Gastroesophageal sphincter (tissue), 4 donors: ENCODE data around the gene ALK. TPM values are rescaled to one million over a fixed set of nuclear protein-coding genes. Genes with fewer than 3 reads are reported as not detected.
A peak's percentile ranks its signal among the peaks of the same experiment; 100 is the strongest.

Source experiments
- ATAC-seq: fragments of 150-250 bp; one replicate; pipeline ENCODE4 v1.9.1; 2016; ENCODE audit warnings: mild to moderate bottlenecking, moderate library complexity
- H3K27ac ChIP-seq, 4 donors: fragments of 200-600 bp; sonication (generic) in 3 of 4; 1 replicate in 3 of 4; 2 replicates in 1 of 4; pipeline ENCODE4 v1.5.1; 2016 to 2019
- H3K27me3 ChIP-seq: fragments of 200-600 bp; sonication (generic); one replicate; pipeline ENCODE4 v1.5.1; 2019
- H3K36me3 ChIP-seq, 2 donors: fragments of 200-600 bp; sonication (generic); one replicate each; pipeline ENCODE4 v1.5.1; 2019; ENCODE audit warnings: control low read depth in 1 of 2
- H3K4me1 ChIP-seq, 3 donors: fragments of 200-600 bp; sonication (generic); 1 replicate in 2 of 3; 2 replicates in 1 of 3; pipeline ENCODE4 v1.5.1; 2016 to 2019; ENCODE audit warnings: control low read depth in 2 of 3
- H3K4me3 ChIP-seq, 2 donors: fragments of 200-600 bp; sonication (generic); one replicate each; pipeline ENCODE4 v1.5.1; 2019; ENCODE audit warnings: mild to moderate bottlenecking in 1 of 2, moderate library complexity in 1 of 2
- H3K9me3 ChIP-seq, 3 donors: fragments of 200-600 bp; sonication (generic); one replicate each; pipeline ENCODE4 v1.5.1; 2017 to 2019; ENCODE audit warnings: control low read depth in 2 of 3
- EP300 ChIP-seq: sonication (generic); formaldehyde crosslinking; IDR thresholded peaks from one replicate; pipeline ENCODE4 v1.6.1; 2017; ENCODE audit warnings: antibody characterized with exemption, mild to moderate bottlenecking
- POLR2A ChIP-seq, 2 donors: fragments of 450-650 bp; IDR thresholded peaks; one replicate each; pipeline ENCODE4 v1.6.1; 2017; ENCODE audit warnings: antibody characterized with exemption in 2 of 2, mild to moderate bottlenecking in 2 of 2, moderate library complexity in 1 of 2
- POLR2AphosphoS5 ChIP-seq: sonication (generic); formaldehyde crosslinking; IDR thresholded peaks from one replicate; pipeline ENCODE4 v1.6.1; 2017; ENCODE audit warnings: antibody characterized with exemption
- WGBS, 2 donors: methylation state at CpG; one replicate each; pipeline ENCODE4 v1.1.5; 2018; ENCODE audit warnings: low coverage in 1 of 2; 5-methylcytosine and 5-hydroxymethylcytosine counted together
- total RNA-seq, 4 donors: library from RNA; depleted of rRNA; stranded (reverse); fragments of >200 nt; gene quantifications; one replicate each; pipeline ENCODE4 v1.1.0, GENCODE V29; 2016
- TF ChIP-seq, protein P1 (sequence below), 4 experiments: fragments of 200-600 bp in 2 of 4; fragments of 450-650 bp in 2 of 4; sonication (generic) in 1 of 4; IDR thresholded peaks; one replicate each; pipeline ENCODE4 v1.5.1; 2017 to 2019; ENCODE audit warnings: antibody characterized with exemption in 4 of 4, mild to moderate bottlenecking in 2 of 4, moderate library complexity in 2 of 4

The ALK gene
- total RNA-seq, 4 donors from 2014 or later: 0.94 to 1.6 (median 1.1) TPM

DNA sequence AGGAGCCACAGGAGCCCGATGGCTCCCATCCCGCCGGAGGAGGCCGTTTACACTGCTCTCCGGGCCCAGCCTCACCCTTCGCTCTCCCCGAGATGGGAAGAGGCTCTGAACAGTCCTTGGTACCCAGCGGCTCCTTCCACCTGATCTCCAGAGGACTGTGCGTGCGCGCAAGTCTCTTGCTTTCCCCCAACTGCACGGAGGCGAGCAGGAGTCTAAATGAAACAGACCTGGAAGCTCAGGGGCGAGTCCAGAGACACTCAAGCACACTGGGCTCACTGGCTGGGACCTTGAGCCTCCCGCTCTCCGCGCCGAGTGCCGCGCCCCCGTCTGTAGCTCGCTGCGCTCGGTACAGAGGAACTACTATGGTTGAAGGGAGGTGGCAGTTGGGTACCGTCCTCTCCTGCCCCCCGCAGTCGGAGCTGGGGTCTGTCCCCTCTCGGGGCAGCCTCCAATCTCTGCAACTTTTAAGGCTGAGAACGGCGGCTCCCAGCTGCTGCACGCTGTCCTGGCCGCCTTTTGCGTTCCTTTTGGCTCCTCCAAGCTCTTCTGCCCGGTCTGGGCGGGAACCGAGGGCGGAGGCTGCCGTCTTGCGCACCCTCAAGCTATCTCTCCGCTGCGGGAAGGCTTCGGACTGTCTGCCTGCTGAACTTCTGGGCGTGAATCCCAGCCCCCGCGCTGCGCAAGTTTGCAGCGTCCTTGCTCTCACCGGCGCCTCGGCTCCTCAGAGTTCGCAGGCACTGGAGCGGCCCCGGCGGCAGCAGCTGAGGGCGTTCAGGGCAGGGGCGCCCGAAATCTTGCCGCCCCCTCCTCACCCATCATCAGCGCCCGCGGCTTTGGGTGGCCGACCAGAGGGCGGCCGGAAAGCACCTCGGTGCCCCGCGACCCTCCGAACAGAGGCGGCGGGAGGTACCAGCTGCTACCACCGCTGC, 491 bp downstream of the ALK start:
- Histone ChIP-seq H3K4me1 (peaks cover 0 to 29% (median 21%) of the 10 kb centered on the region in 3 donors), H3K36me3 (no peaks in the 10 kb centered on the region), H3K27ac (peak overlapping the region in 1 of 4 donors; percentile 41), H3K27me3 (peaks cover 93% of the 10 kb centered on the region), H3K4me3 (peak overlapping the region; percentile 13 to 55), H3K9me3 (no peaks in the 10 kb centered on the region)
- WGBS, 2 donors: no CpG with 5 or more reads among the region's 71 CpGs
- ATAC-seq: peak; percentile 6
- TF ChIP-seq POLR2AphosphoS5 (no peak), EP300 (no peak), POLR2A (IDR thresholded peaks at IDR 0.05) (no peak)
- TF ChIP-seq, protein P1, sequence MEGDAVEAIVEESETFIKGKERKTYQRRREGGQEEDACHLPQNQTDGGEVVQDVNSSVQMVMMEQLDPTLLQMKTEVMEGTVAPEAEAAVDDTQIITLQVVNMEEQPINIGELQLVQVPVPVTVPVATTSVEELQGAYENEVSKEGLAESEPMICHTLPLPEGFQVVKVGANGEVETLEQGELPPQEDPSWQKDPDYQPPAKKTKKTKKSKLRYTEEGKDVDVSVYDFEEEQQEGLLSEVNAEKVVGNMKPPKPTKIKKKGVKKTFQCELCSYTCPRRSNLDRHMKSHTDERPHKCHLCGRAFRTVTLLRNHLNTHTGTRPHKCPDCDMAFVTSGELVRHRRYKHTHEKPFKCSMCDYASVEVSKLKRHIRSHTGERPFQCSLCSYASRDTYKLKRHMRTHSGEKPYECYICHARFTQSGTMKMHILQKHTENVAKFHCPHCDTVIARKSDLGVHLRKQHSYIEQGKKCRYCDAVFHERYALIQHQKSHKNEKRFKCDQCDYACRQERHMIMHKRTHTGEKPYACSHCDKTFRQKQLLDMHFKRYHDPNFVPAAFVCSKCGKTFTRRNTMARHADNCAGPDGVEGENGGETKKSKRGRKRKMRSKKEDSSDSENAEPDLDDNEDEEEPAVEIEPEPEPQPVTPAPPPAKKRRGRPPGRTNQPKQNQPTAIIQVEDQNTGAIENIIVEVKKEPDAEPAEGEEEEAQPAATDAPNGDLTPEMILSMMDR (IDR thresholded peaks at IDR 0.05): no peak

DNA sequence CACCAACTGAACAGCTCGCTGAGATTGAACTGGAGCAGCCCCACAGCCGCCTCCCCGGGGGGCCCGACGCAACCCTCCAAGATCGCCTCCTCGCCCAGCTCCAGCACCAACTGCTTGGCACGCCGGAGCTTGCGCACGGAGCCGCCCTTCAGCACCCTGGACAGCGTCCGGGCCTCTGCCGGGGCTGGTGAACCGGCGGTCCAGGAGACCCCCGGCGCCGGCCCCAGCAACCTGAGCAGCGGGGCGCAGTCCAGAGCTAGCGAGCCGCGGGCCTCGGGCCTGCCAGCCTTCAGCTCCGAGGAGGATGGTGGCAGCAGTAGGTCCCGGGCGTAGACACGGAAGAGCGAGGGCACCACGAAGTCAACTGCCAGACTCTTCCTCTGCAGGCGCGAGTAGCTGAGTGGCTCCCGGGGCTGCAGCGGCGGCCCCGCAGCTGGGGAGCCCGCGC, 1.2 kb downstream of the ALK start:
- no CpG with 5 or more reads among the region's 40 CpGs for WGBS, 2 donors
- TF ChIP-seq POLR2AphosphoS5: no peak
- no peak for TF ChIP-seq POLR2A (IDR thresholded peaks at IDR 0.05)
- TF ChIP-seq, protein P1 (IDR thresholded peaks at IDR 0.05): no peak
- no peak for TF ChIP-seq EP300

DNA sequence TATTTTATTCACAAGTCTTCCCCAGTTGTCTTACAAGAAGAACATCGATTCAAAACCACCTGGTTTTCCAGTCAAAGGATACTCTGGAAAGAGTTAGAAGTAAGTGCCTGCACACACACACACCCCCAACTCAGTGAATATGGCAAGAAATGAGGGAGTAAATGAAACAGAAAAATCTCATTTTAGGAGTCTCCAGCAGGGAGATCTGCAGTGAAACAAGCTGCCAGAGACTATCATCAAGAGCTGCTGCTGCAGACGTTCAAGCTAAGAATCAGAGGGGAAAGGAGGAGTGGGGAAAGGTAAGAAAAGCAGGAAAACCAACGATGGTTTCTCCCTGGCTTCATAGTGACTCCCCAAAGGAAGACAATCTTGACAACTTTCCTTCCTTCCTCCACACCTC, 2.4 kb downstream of the ALK start:
- ATAC-seq: no peak
- H3K27me3 ChIP-seq: peaks cover 94% of the 10 kb centered on the region
- TF ChIP-seq POLR2AphosphoS5 (no peak), EP300 (no peak), POLR2A (IDR thresholded peaks at IDR 0.05) (no peak)
- TF ChIP-seq, protein P1 (IDR thresholded peaks at IDR 0.05): no peak
- no peaks in the 10 kb centered on the region for H3K9me3 ChIP-seq
- no peaks in the 10 kb centered on the region for H3K36me3 ChIP-seq
- 31 to 58% methylated on average over 2 to 3 of the region's 3 CpGs for WGBS, 2 donors
- no peak overlapping the region for H3K27ac ChIP-seq
- peaks cover 0 to 29% (median 21%) of the 10 kb centered on the region in 3 donors for H3K4me1 ChIP-seq
- no peak overlapping the region for H3K4me3 ChIP-seq

More for the DNA sequence above, 1.2 kb downstream of the ALK start:
- Histone ChIP-seq H3K36me3 (no peaks in the 10 kb centered on the region), H3K27ac (no peak overlapping the region), H3K9me3 (no peaks in the 10 kb centered on the region), H3K4me3 (peak overlapping the region in 1 of 2 donors; percentile 55), H3K27me3 (peaks cover 96% of the 10 kb centered on the region), H3K4me1 (peaks cover 0 to 29% (median 21%) of the 10 kb centered on the region in 3 donors)
- peak; percentile 25 for ATAC-seq

DNA sequence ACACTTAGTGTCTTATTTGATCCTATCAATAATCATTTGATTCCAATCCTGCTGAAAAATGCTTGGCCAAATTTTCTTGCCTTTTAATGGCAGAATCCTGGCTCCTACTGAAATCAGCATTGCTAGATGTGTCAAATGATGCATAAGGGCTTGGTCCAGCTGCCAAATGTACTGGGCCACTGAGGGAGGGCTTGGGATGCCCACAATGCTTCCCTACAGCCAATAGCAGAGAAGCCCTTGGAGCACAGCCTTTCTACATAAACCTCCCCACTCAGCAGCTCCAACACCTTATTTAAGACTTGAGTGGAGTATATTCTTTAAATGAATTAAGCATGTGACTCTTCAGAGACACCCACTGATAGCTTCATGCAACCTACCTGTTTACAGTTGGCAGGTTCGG, 3.6 kb downstream of the ALK start:
- Histone ChIP-seq H3K36me3 (no peaks in the 10 kb centered on the region), H3K27ac (no peak overlapping the region), H3K4me3 (no peak overlapping the region), H3K4me1 (peaks cover 0 to 29% (median 21%) of the 10 kb centered on the region in 3 donors), H3K27me3 (peaks cover 90% of the 10 kb centered on the region), H3K9me3 (no peaks in the 10 kb centered on the region)
- ATAC-seq: no peak
- WGBS, 2 donors: 100% methylated on average over 1 of the region's 1 CpG
- TF ChIP-seq, protein P1 (IDR thresholded peaks at IDR 0.05): no peak

DNA sequence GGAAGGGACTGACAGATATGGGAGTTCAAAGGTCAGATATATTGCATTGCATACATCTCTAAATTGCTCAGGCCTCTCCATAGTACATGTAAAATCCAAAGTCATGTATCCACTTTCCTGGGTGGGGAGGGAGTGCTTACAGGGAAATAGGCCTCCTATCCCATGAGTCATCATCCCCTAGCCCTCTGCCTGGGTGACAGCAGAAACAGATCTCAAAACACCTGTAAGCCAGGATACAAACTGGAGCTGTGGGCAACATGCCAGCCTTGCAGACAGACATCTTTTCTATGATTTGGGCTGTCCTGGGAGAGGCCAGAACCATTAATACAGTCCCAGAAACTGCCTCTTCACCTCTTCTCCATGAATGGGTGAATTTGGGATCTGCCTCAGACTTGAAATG, 4.8 kb downstream of the ALK start:
- TF ChIP-seq POLR2A (IDR thresholded peaks at IDR 0.05) (no peak), EP300 (no peak), POLR2AphosphoS5 (no peak)
- TF ChIP-seq, protein P1 (IDR thresholded peaks at IDR 0.05): no peak
- Histone ChIP-seq H3K36me3 (no peaks in the 10 kb centered on the region), H3K27me3 (peaks cover 79% of the 10 kb centered on the region), H3K4me1 (peaks cover 0 to 20% (median 16%) of the 10 kb centered on the region in 3 donors), H3K27ac (no peak overlapping the region), H3K9me3 (no peaks in the 10 kb centered on the region), H3K4me3 (no peak overlapping the region)
- ATAC-seq: no peak
